ENCODE data around the gene RAG2. TPM values are rescaled to one million over a fixed set of nuclear protein-coding genes. Genes with fewer than 3 reads are reported as not detected.

RAG2 gene
- total RNA-seq, 1 donor from 2014 or later: not detected

DNA sequence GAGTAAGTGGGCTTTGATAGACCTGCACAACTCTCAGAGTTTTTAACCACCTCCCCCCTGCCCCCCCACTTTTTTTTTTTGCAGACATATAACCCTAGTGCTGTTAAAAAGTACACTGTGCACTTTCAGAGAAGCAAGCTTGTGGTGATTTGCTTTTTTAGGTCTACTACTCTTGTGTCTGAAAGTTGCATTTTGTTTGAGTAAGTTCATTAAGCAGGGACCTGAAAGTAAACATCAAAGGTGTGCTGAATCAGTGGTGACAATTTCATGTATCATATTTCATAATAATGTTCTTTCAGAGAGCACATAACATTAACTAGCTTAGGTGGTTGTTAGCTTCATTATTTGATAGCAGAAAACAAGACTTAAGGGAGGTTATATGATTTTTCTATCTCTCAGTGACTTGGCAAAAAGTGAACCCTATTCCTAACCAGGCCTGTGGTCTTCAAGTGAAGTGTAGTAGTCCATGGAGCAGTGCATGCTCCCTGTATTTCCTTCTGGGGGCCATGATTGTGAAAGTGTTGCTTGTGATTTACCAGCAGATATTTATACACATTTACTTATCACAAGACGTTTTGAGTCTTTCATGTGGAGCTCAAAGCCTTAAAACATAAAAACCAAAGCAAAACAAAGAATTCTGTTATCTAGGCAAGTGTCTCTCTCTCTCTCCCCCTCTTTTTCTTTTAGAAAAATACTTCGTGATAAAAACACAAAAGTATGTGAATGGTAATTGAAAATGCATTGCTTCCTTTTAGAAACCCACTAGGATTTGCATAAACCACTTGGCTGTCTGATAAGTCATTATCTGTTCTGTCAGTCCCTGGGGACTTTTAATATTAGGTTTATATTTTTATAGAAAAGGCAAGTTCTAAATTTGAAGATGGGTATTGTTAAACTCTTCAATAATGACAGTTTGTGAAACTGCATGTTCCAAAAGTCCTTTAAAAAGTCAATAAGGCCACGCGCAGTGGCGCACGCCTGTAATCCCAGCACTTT is 7.5 kb upstream of the RAG2 start:
- no peak for DNase-seq (ENCODE audit: low spot score)
- intact Hi-C loops (cut with DNase I): no loop called here

DNA sequence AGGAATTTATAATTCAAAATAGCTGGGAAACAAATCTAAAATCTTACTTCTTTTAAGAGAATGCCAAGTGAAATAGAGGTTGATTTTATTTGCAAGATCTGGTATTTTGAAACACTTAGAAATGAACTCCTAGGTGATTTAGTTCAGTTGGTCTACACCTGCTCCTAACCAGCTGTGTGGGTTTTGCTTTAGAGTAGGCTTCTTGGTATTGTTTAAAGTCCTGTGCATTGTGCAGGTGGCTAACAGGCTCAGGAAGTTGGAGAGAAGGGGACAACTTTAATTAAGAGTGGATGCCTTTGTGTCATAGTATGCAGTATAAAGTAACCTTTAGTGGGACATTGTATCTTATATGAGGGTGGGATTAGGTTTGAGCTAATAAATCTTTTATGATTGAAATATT is 4.1 kb upstream of the RAG2 start:
- intact Hi-C loops (cut with DNase I): no loop called here
- DNase-seq (ENCODE audit: low spot score): no peak

- no peak for DNase-seq (ENCODE audit: low spot score)
- intact Hi-C loops (cut with DNase I): no loop called here
Measured at GRCh38 chr11:36601155-36601554, 3.1 kb upstream of the RAG2 start.

DNA sequence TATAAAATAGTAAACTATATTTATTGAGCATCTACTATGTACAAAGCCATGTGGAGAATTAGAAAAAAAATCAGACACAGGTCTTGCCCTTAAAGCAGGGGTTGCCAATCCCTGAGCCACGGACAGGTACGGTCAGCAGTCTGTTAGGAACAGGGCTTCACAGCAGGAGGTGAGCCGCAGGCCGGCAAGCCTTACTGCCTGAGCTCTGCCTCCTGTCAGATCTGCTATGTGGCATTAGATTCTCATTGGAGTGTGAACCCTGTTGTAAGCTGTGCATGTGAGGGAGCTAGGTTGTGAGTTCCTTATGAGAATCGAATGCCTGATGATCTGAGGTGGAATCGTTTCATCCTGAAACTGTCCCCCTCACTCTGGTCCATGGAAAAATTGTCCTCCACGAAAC is 2.1 kb upstream of the RAG2 start:
- intact Hi-C loops (cut with DNase I): no loop called here
- no peak for DNase-seq (ENCODE audit: low spot score)

DNA sequence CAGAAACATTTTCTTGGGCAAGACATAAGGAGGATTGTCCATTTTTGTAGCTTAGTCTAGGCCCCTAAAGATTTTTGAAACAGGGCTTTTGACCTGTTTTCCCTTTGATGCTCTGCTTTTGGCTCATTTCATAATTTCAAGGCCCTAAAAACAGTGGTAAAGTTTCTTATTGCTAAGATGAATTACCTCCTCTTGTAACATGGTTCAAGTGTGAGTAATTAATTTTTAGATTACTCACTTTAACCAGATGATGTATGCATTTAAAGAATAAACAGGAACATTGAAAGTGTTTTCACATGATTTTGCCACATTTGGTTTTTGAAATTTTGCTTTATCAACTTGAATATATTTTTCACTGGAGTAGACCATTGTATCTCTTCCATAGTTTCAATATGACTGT is 1.2 kb downstream of the RAG2 start:
- DNase-seq (ENCODE audit: low spot score): no peak
- intact Hi-C loops (cut with DNase I): no loop called here

DNA sequence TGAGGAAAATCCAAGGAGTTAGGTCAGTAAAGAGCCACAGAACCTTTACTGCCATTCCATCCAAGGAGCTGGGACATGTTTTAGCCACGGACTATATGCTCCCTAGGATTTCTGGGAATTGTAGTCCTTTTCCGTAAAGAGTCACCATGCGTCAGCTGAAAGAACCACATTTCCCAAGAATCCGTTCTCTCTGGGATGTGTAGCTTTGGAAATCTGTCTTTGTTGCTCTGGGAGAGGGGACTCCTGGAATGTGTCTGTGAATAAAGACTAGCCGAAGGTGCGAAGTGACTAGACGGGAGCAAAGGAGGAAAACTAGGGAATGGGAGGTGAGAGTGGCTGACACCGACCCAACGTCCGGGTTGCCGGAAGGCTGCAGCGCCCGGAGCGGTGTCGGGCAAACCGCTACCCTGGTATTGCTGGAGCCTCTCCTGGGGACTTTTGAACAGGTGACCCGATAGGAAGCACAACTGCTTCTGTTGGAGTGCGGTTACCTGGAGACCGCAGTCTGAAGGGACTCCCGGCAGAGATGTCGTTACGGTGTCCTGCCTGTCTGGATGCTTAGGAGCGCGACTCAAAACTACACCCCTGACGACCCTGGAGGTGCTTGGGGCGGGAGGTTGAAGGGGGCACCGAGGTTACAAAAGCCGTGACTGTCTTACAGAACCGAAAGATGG is 3.6 kb downstream of the RAG2 start, which contains the start of gene IFTAP:
Gene IFTAP (plus strand): TSS at position 187 of the 674 bp plus-strand sequence. CDS start 15,602 bp downstream, outside the sequence.
- intact Hi-C loops (cut with DNase I): no loop called here
- DNase-seq (ENCODE audit: low spot score): peak; percentile 76

GRCh38 chr11:36591433-36591832 is 6.6 kb downstream of the RAG2 start:
- no peak for DNase-seq (ENCODE audit: low spot score)
- intact Hi-C loops (cut with DNase I): no loop called here

DNA sequence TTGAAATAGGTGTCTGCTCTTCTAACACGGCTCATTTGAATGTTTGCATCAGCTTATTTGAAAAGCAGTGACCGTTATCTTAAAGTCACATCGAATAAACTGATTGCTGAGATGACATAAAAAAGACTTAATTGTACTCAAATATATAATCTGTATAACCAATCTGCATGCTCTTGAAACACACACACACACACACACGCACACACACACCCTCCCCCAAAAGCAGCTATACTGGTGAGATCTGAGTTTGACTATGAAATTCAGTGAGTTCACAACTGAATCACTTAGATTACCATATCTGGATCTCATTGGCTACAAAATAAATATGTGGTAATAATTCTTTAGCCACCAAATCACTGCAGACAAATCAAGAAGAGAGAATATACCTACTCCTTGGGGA is 7.5 kb downstream of the RAG2 start:
- intact Hi-C loops (cut with DNase I): no loop called here
- DNase-seq (ENCODE audit: low spot score): no peak

DNA sequence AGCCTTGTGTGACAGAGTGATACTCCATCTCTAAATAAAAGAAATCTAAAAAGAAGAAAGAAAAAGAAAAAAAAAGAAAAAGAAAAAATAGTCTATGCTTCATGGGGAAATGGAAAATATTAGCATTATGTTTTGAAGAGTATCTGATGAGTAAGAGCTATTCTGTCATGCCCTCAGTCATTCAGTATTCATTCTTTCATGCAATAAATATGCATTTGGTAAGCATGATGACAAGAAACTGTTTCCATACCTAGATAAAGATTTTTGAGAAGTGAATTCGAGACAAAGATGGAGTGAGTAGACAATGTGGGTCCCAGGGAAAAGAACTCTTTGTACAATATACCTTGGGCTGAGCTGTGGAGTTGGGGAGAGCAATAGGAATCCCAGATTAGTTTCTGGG is 9.9 kb downstream of the RAG2 start:
- DNase-seq (ENCODE audit: low spot score): no peak
- intact Hi-C loops (cut with DNase I): no loop called here

DNA sequence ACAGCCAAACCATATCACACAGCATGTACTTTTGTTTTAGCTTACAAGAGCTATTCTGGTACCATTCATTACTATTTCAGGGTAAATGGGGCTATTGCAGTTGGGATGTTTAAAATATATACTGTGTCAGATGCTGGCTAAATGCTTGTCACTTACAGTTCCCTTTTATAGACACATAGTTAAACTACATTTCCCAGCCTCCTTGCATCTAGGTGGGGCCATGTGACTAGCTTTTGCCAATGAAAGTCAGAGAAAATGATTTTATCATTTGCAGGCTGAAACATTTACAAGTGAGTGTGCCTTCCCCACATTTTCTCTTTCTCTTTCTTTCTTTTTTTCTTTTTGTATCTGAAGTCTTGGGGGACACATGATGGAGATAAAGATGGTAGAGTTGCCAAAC is 11.5 kb downstream of the RAG2 start:
- no peak for DNase-seq (ENCODE audit: low spot score)
- intact Hi-C loops (cut with DNase I): no loop called here

DNA sequence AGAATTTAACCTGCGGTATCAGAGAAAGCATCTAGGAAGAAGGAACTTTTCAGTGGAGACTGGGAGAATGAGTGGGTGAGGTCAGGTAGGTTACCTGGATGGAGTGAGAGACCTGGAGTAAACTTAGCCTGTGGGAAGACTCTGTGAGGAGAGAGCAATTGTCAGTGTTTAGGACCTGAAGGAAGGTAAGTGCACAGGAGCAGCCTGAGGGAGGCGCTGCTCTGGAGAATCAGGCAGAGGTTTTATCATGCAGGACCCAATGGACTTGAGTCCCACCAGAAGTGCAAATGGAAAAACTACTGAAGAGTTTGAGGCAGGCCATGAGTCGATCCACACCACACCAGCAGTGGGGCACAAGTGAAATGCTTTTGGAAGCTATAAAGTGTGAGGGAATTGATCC is 14.4 kb downstream of the RAG2 start:
- intact Hi-C loops (cut with DNase I): no loop called here

DNA sequence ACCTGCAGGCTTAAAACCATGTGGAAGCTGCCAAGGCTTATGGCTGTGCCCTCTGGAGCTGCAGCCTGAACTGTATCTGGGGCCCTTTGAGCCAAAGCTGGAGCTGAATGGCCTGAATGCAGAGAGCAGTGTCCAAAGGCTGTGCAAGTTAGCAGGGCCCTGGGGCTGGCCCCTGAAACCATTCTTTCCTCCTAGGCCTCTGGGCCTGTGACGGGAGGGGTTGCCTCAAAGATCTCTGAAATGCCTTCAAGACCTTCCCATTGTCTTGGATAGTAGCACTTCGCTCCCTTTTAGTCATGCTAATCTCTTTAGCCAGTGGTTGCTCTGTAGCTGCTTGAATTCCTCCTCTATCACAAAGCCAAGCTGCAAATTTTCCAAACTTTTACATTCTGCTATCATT is 16.5 kb downstream of the RAG2 start:
- intact Hi-C loops (cut with DNase I): no loop called here
- DNase-seq (ENCODE audit: low spot score): no peak

More for the DNA sequence above, 14.4 kb downstream of the RAG2 start:
- DNase-seq (ENCODE audit: low spot score): no peak

DNA sequence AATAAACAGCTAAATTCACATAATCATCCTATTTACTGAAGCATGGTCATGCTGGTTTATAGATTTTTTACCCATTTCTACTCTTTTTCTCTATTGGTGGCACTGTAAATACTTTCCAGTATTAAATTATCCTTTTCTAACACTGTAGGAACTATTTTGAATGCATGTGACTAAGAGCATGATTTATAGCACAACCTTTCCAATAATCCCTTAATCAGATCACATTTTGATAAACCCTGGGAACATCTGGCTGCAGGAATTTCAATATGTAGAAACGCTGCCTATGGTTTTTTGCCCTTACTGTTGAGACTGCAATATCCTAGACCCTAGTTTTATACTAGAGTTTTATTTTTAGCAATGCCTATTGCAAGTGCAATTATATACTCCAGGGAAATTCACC is 19.6 kb downstream of the RAG2 start:
- intact Hi-C loops (cut with DNase I): no loop called here
- no peak for DNase-seq (ENCODE audit: low spot score)

DNA sequence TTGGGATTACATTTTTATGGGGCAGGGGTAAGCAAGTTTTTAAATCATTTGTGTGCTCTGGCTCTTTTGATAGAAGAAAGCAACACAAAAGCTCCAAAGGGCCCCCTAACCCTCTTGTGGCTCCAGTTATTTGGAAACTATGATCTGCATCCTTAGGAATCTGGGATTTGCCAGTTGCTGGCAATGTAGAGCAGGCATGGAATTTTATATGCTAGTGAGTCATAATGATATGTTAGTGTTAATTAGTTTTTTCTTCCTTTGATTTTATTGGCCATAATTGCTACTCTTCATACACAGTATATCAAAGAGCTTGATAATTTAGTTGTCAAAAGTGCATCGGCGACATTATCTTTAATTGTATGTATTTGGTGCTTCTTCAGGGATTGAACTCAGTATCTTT is 20.2 kb downstream of the RAG2 start:
- intact Hi-C loops (cut with DNase I): no loop called here
- DNase-seq (ENCODE audit: low spot score): no peak

GRCh38 chr11:36577373-36577772 is 20.7 kb downstream of the RAG2 start:
- intact Hi-C loops (cut with DNase I): no loop called here
- no peak for DNase-seq (ENCODE audit: low spot score)

- DNase-seq (ENCODE audit: low spot score): no peak
- intact Hi-C loops (cut with DNase I): no loop called here
Measured at GRCh38 chr11:36574486-36574885, 23.6 kb downstream of the RAG2 start.

- DNase-seq (ENCODE audit: low spot score): no peak
- intact Hi-C loops (cut with DNase I): no loop called here
Measured at GRCh38 chr11:36569095-36569494, 28.9 kb downstream of the RAG2 start.

DNA sequence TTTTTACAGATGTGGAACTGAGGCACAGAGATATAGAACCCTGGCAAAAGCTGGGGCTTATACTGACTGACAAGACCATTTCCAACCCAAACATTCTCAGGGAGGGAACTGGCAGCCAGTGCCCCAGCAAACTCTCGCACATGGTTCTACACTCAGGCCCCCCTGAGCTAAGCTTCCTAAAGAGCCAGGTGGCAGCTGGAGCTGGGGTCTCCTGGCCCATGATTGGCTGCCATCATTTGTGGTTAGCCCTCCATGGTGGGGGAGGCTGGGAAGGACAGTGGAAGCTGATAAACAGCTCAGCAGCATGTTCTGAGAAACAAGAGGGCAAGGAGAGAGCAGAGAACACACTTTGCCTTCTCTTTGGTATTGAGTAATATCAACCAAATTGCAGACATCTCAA is 30.3 kb downstream of the RAG2 start, which contains the start of gene RAG1:
Gene RAG1 (plus strand): TSS at position 314 of the 400 bp plus-strand sequence. CDS start 5,298 bp downstream, outside the sequence.
- DNase-seq (ENCODE audit: low spot score): no peak
- intact Hi-C loops (cut with DNase I): no loop called here

GRCh38 chr11:36566407-36567053 is 31.5 kb downstream of the RAG2 start:
- intact Hi-C loops (cut with DNase I): no loop called here
- no peak for DNase-seq (ENCODE audit: low spot score)

GRCh38 chr11:36565031-36565610 is 32.9 kb downstream of the RAG2 start:
- no peak for DNase-seq (ENCODE audit: low spot score)
- intact Hi-C loops (cut with DNase I): no loop called here
